ENCODE data around the gene PTPRM. TPM values are rescaled to one million over a fixed set of nuclear protein-coding genes. Genes with fewer than 3 reads are reported as not detected.

Gene PTPRM
- total and polyA plus RNA-seq, 2 experiments from 2014 or later = 1.6 to 5.3 TPM

- Histone ChIP-seq H3K27ac (ENCODE audit: low read depth) (no peak overlapping the region), H2AFZ (no peak overlapping the region), H3K4me2 (no peak overlapping the region), H3K9me2 (ENCODE audit: insufficient read depth) (0 out of 2 replicates have a peak, but pooled peaks cover 3% of the 10 kb centered on the region), H3K4me1 (ENCODE audit: insufficient read depth) (no peaks in the 10 kb centered on the region; the same call in 1 of the 2 replicates), H3F3A (replicated peaks; ENCODE audit: low read depth) (no peaks in the 10 kb centered on the region), H3K4me3 (no peak overlapping the region), H3K36me3 (ENCODE audit: insufficient read depth) (no peaks in the 10 kb centered on the region; the same call in 1 of the 2 replicates), H3K27me3 (ENCODE audit: insufficient read depth) (no peaks in the 10 kb centered on the region), H4K20me1 (replicated peaks; ENCODE audit: insufficient read depth) (no peaks in the 10 kb centered on the region), H3K79me2 (replicated peaks; ENCODE audit: insufficient read depth) (no peaks in the 10 kb centered on the region)
- Mint-ChIP-seq H3K9me3 (no peaks in the 10 kb centered on the region), H3K27me3 (ENCODE audit: insufficient read depth, low read depth, poor library complexity) (peaks cover 3% of the 10 kb centered on the region), H3K4me3 (no peak overlapping the region), H3K36me3 (ENCODE audit: low read depth) (no peaks in the 10 kb centered on the region), H3K27ac (no peak overlapping the region), H3K4me1 (peaks cover 16% of the 10 kb centered on the region)
- ATAC-seq (no peak), DNase-seq (ENCODE audit: low spot score) (no peak)
- no peak for TF ChIP-seq REST (IDR thresholded peaks at IDR 0.05; ENCODE audit: unreplicated experiment)
- no peak for TF ChIP-seq EZH2 (IDR thresholded peaks at IDR 0.05; ENCODE audit: low read depth, unreplicated experiment)
- TF ChIP-seq, protein P1, sequence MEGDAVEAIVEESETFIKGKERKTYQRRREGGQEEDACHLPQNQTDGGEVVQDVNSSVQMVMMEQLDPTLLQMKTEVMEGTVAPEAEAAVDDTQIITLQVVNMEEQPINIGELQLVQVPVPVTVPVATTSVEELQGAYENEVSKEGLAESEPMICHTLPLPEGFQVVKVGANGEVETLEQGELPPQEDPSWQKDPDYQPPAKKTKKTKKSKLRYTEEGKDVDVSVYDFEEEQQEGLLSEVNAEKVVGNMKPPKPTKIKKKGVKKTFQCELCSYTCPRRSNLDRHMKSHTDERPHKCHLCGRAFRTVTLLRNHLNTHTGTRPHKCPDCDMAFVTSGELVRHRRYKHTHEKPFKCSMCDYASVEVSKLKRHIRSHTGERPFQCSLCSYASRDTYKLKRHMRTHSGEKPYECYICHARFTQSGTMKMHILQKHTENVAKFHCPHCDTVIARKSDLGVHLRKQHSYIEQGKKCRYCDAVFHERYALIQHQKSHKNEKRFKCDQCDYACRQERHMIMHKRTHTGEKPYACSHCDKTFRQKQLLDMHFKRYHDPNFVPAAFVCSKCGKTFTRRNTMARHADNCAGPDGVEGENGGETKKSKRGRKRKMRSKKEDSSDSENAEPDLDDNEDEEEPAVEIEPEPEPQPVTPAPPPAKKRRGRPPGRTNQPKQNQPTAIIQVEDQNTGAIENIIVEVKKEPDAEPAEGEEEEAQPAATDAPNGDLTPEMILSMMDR (conservative IDR thresholded peaks at IDR 0.05; ENCODE audit: low read depth in 2 of 2) = no peak
- no peak for TF ChIP-seq ZNF114 (CRISPR knock-in tag; IDR thresholded peaks at IDR 0.05)
- TF ChIP-seq EZH2phosphoT487 (IDR thresholded peaks at IDR 0.05; ENCODE audit: unreplicated experiment) = no peak
- no peak for TF ChIP-seq NANOG (IDR thresholded peaks at IDR 0.05; ENCODE audit: borderline replicate concordance)
- TF ChIP-seq, protein P2, sequence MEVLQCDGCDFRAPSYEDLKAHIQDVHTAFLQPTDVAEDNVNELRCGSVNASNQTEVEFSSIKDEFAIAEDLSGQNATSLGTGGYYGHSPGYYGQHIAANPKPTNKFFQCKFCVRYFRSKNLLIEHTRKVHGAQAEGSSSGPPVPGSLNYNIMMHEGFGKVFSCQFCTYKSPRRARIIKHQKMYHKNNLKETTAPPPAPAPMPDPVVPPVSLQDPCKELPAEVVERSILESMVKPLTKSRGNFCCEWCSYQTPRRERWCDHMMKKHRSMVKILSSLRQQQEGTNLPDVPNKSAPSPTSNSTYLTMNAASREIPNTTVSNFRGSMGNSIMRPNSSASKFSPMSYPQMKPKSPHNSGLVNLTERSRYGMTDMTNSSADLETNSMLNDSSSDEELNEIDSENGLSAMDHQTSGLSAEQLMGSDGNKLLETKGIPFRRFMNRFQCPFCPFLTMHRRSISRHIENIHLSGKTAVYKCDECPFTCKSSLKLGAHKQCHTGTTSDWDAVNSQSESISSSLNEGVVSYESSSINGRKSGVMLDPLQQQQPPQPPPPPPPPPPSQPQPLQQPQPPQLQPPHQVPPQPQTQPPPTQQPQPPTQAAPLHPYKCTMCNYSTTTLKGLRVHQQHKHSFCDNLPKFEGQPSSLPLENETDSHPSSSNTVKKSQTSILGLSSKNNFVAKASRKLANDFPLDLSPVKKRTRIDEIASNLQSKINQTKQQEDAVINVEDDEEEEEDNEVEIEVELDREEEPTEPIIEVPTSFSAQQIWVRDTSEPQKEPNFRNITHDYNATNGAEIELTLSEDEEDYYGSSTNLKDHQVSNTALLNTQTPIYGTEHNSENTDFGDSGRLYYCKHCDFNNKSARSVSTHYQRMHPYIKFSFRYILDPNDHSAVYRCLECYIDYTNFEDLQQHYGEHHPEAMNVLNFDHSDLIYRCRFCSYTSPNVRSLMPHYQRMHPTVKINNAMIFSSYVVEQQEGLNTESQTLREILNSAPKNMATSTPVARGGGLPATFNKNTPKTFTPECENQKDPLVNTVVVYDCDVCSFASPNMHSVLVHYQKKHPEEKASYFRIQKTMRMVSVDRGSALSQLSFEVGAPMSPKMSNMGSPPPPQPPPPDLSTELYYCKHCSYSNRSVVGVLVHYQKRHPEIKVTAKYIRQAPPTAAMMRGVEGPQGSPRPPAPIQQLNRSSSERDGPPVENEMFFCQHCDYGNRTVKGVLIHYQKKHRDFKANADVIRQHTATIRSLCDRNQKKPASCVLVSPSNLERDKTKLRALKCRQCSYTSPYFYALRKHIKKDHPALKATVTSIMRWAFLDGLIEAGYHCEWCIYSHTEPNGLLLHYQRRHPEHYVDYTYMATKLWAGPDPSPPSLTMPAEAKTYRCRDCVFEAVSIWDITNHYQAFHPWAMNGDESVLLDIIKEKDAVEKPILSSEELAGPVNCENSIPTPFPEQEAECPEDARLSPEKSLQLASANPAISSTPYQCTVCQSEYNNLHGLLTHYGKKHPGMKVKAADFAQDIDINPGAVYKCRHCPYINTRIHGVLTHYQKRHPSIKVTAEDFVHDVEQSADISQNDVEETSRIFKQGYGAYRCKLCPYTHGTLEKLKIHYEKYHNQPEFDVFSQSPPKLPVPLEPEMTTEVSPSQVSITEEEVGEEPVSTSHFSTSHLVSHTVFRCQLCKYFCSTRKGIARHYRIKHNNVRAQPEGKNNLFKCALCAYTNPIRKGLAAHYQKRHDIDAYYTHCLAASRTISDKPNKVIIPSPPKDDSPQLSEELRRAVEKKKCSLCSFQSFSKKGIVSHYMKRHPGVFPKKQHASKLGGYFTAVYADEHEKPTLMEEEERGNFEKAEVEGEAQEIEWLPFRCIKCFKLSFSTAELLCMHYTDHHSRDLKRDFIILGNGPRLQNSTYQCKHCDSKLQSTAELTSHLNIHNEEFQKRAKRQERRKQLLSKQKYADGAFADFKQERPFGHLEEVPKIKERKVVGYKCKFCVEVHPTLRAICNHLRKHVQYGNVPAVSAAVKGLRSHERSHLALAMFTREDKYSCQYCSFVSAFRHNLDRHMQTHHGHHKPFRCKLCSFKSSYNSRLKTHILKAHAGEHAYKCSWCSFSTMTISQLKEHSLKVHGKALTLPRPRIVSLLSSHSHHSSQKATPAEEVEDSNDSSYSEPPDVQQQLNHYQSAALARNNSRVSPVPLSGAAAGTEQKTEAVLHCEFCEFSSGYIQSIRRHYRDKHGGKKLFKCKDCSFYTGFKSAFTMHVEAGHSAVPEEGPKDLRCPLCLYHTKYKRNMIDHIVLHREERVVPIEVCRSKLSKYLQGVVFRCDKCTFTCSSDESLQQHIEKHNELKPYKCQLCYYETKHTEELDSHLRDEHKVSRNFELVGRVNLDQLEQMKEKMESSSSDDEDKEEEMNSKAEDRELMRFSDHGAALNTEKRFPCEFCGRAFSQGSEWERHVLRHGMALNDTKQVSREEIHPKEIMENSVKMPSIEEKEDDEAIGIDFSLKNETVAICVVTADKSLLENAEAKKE (CRISPR knock-in tag; IDR thresholded peaks at IDR 0.05) = no peak
- TF ChIP-seq JUNB (IDR thresholded peaks at IDR 0.05; ENCODE audit: unreplicated experiment) = no peak
- no peak for TF ChIP-seq ETS1 (IDR thresholded peaks at IDR 0.05)
- no peak for TF ChIP-seq POLR2AphosphoS5 (IDR thresholded peaks at IDR 0.05; ENCODE audit: low read depth)
- no peak for TF ChIP-seq STAT1 (IDR thresholded peaks at IDR 0.05; ENCODE audit: unreplicated experiment)
- TF ChIP-seq CREB1 (CRISPR knock-in tag; IDR thresholded peaks at IDR 0.05; ENCODE audit: low read depth) = no peak
- no peak for TF ChIP-seq ZNF331 (CRISPR knock-in tag; IDR thresholded peaks at IDR 0.05; ENCODE audit: low read depth)
Observed at GRCh38 chr18:8424917-8425725, 858.0 kb downstream of the PTPRM start.
